Loucy (cell line): ENCODE results near the gene TMEM134.

Experiments
- H2AFZ ChIP-seq: fragments of 200-600 bp; sonication (generic); 2 replicates; pipeline ENCODE4 v1.6.0; 2016; ENCODE audit warnings: antibody characterized with exemption, mild to moderate bottlenecking, low read length, moderate library complexity
- H3F3A ChIP-seq: fragments of 200-600 bp; 2 replicates; pipeline ENCODE4 v1.6.0; 2016; ENCODE audit warnings: antibody characterized with exemption, low read depth, mild to moderate bottlenecking
- H3K27me3 ChIP-seq: fragments of 200-600 bp; sonication (generic); 2 replicates; pipeline ENCODE4 v1.6.1; 2014; ENCODE audit warnings: low read length, mild to moderate bottlenecking; ENCODE audit not compliant: insufficient read depth, poor library complexity, severe bottlenecking
- H3K36me3 ChIP-seq: fragments of 200-600 bp; sonication (generic); 2 replicates; pipeline ENCODE4 v1.6.1; 2016; ENCODE audit warnings: low read length; ENCODE audit not compliant: insufficient read depth
- H3K4me1 ChIP-seq: fragments of 200-600 bp; sonication (generic); 2 replicates; pipeline ENCODE4 v1.5.1; 2014; ENCODE audit warnings: low read length, mild to moderate bottlenecking; ENCODE audit not compliant: insufficient read depth, poor library complexity, severe bottlenecking
- H3K4me2 ChIP-seq: fragments of 200-600 bp; sonication (generic); 2 replicates; pipeline ENCODE4 v1.6.0; 2014; ENCODE audit warnings: antibody characterized with exemption, low read length, low read depth, mild to moderate bottlenecking; ENCODE audit not compliant: poor library complexity, severe bottlenecking
- H3K4me3 ChIP-seq: fragments of 200-600 bp; sonication (generic); 2 replicates; pipeline ENCODE4 v1.5.1; 2014; ENCODE audit warnings: low read length, mild to moderate bottlenecking, mixed read lengths; ENCODE audit not compliant: poor library complexity, severe bottlenecking
- H3K79me2 ChIP-seq: fragments of 200-600 bp; sonication (generic); 2 replicates; pipeline ENCODE4 v1.6.1; 2014; ENCODE audit warnings: low read length; ENCODE audit not compliant: insufficient read depth
- H3K9ac ChIP-seq: fragments of 200-600 bp; sonication (generic); 2 replicates; pipeline ENCODE4 v1.6.0; 2014; ENCODE audit warnings: mild to moderate bottlenecking, low read depth, low read length, moderate library complexity; ENCODE audit not compliant: poor library complexity, severe bottlenecking
- H3K9me2 ChIP-seq: fragments of 200-600 bp; sonication (generic); replicated peaks from 2 replicates; pipeline ENCODE4 v1.6.1; 2016; ENCODE audit warnings: low read depth, low read length, mixed read lengths
- H3K9me3 ChIP-seq: fragments of 200-600 bp; sonication (generic); 2 replicates; pipeline ENCODE4 v1.6.1; 2014; ENCODE audit warnings: mild to moderate bottlenecking, antibody characterized with exemption, low read length, low read depth; ENCODE audit not compliant: insufficient read depth
- H4K20me1 ChIP-seq: fragments of 200-600 bp; sonication (generic); 2 replicates; pipeline ENCODE4 v1.6.0; 2014; ENCODE audit warnings: antibody characterized with exemption, low read length, mild to moderate bottlenecking; ENCODE audit not compliant: insufficient read depth, poor library complexity, severe bottlenecking
- EZH2phosphoT487 ChIP-seq: fragments of 200-600 bp; IDR thresholded peaks from 2 replicates; pipeline ENCODE4 v1.6.1; 2018; ENCODE audit warnings: antibody characterized with exemption, mild to moderate bottlenecking, moderate library complexity, borderline replicate concordance
- TF ChIP-seq, protein P1 (sequence below): fragments of 200-600 bp; sonication (generic); conservative IDR thresholded peaks from 2 replicates; pipeline ENCODE4 v1.5.1; 2014; ENCODE audit warnings: mild to moderate bottlenecking, antibody characterized with exemption, low read length

Gene TMEM134

GRCh38 chr11:67457453-67457852 is 11.6 kb downstream of the TMEM134 start:
- H3K9ac ChIP-seq: no peak overlapping the region
- no peaks in the 10 kb centered on the region for H3K9me3 ChIP-seq

DNA sequence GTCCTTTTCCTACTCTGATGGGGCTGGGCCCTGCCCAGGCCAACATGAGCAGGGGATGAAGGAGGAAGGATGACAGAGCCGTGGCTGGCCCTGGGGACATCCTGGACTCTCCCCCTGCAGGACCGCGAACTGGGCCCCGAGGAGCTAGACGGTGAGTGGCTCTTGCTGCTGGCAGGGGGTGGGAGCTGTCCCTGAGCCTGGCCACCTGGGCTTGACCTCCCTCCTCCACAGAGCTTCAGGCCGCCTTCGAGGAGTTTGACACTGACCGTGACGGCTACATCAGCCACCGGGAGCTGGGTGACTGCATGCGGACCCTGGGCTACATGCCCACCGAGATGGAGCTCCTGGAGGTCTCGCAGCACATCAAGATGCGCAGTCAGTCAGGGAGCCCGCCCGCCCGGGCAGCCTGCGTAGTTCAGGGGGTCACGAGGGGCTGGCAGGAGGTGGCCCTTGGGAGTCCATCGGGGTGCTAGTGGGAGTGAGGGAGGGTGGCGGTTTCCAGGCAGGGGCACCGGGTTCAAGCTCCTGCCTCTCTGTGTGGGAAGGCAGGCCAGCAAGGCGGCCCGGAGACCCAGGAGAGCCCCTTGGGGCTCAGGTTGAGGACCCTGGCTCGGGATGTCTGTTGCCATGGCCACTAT is 12.9 kb downstream of the TMEM134 start:
- Histone ChIP-seq H3K4me1 (no peaks in the 10 kb centered on the region), H3F3A (no peaks in the 10 kb centered on the region), H2AFZ (no peak overlapping the region), H3K9me3 (no peaks in the 10 kb centered on the region), H4K20me1 (no peaks in the 10 kb centered on the region), H3K4me2 (no peak overlapping the region), H3K36me3 (no peaks in the 10 kb centered on the region), H3K27me3 (no peaks in the 10 kb centered on the region), H3K4me3 (no peak overlapping the region), H3K79me2 (no peaks in the 10 kb centered on the region), H3K9me2 (no peaks in the 10 kb centered on the region), H3K9ac (no peak overlapping the region)
- TF ChIP-seq, protein P1, sequence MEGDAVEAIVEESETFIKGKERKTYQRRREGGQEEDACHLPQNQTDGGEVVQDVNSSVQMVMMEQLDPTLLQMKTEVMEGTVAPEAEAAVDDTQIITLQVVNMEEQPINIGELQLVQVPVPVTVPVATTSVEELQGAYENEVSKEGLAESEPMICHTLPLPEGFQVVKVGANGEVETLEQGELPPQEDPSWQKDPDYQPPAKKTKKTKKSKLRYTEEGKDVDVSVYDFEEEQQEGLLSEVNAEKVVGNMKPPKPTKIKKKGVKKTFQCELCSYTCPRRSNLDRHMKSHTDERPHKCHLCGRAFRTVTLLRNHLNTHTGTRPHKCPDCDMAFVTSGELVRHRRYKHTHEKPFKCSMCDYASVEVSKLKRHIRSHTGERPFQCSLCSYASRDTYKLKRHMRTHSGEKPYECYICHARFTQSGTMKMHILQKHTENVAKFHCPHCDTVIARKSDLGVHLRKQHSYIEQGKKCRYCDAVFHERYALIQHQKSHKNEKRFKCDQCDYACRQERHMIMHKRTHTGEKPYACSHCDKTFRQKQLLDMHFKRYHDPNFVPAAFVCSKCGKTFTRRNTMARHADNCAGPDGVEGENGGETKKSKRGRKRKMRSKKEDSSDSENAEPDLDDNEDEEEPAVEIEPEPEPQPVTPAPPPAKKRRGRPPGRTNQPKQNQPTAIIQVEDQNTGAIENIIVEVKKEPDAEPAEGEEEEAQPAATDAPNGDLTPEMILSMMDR: no peak
- no peak for TF ChIP-seq EZH2phosphoT487

More at GRCh38 chr11:67457453-67457852, 11.6 kb downstream of the TMEM134 start:
- H4K20me1 ChIP-seq: no peaks in the 10 kb centered on the region
- no peaks in the 10 kb centered on the region for H3K4me1 ChIP-seq
- H3F3A ChIP-seq: no peaks in the 10 kb centered on the region
- H3K4me3 ChIP-seq: no peak overlapping the region
- no peaks in the 10 kb centered on the region for H3K9me2 ChIP-seq
- no peaks in the 10 kb centered on the region for H3K79me2 ChIP-seq
- H2AFZ ChIP-seq: no peak overlapping the region
- TF ChIP-seq EZH2phosphoT487: no peak
- TF ChIP-seq, protein P1: no peak
- H3K36me3 ChIP-seq: no peaks in the 10 kb centered on the region
- H3K27me3 ChIP-seq: no peaks in the 10 kb centered on the region
- H3K4me2 ChIP-seq: no peak overlapping the region

- Histone ChIP-seq H4K20me1 (no peaks in the 10 kb centered on the region), H3K4me3 (no peak within 1 kb of the TSS), H2AFZ (no peak within 1 kb of the TSS), H3K79me2 (no peaks in the 10 kb centered on the region), H3K36me3 (no peaks in the 10 kb centered on the region), H3K9me2 (no peaks in the 10 kb centered on the region), H3K9me3 (no peaks in the 10 kb centered on the region), H3K4me1 (no peaks in the 10 kb centered on the region), H3K27me3 (no peaks in the 10 kb centered on the region), H3K4me2 (no peak within 1 kb of the TSS), H3F3A (no peaks in the 10 kb centered on the region), H3K9ac (no peak within 1 kb of the TSS)
- no peak for TF ChIP-seq EZH2phosphoT487
- TF ChIP-seq, protein P1: no peak
These were observed 14.0 kb downstream of the TMEM134 start, which contains the start of gene CABP4 for GRCh38 chr11:67455054-67455453. CABP4 (plus strand) TSS chr11:67455354; CDS start chr11:67455424, 70 bp downstream.
